Measurements from ENCODE around the gene HPCA. TPM values are rescaled to one million over a fixed set of nuclear protein-coding genes. Genes with fewer than 3 reads are reported as not detected.

The HPCA gene
- total and polyA plus RNA-seq, 2 donors (not counting 3 experiments of a cell fraction or from before 2014, with no cell fraction given), result not detected

GRCh38 chr1:32893198-32894018 lies 7.1 kb downstream of the HPCA start:
- BruUV-seq (replicated peaks), result no TSS peak
- Histone ChIP-seq H3K27me3 (ENCODE audit: control insufficient read depth in 2 of 2, insufficient read depth in 2 of 2, low read length in 2 of 2) (peaks cover 13 to 19% of the 10 kb centered on the region in 2 experiments), H3K27ac (ENCODE audit: insufficient read depth, low read depth, low read length) (no peak overlapping the region), H3K36me3 (ENCODE audit: control insufficient read depth in 2 of 2, extremely low read depth in 1 of 2, insufficient read depth in 2 of 2, low read length in 2 of 2) (no peaks in the 10 kb centered on the region), H4K20me1 (replicated peaks; ENCODE audit: control insufficient read depth, extremely low read depth, insufficient read depth, low read length) (no peaks in the 10 kb centered on the region), H3K4me2 (ENCODE audit: insufficient read depth, low read length) (peak overlapping the region; percentile 61), H3K9me1 (replicated peaks; ENCODE audit: control insufficient read depth, extremely low read depth, insufficient read depth, low read length) (no peaks in the 10 kb centered on the region), H3K9ac (replicated peaks; ENCODE audit: extremely low read depth, insufficient read depth, low read length) (no peak overlapping the region), H3K4me3 (replicated peaks in 1 of 3; ENCODE audit: insufficient read depth in 1 of 3, low read depth in 1 of 3, low read length in 3 of 3) (peak overlapping the region; percentile 16 to 35 (median 30)), H3K79me2 (ENCODE audit: control insufficient read depth, insufficient read depth, low read length) (no peaks in the 10 kb centered on the region), H3K4me1 (ENCODE audit: control insufficient read depth, extremely low read depth, insufficient read depth, low read length) (peaks cover 8% of the 10 kb centered on the region), H3K9me3 (replicated peaks; ENCODE audit: control insufficient read depth, insufficient read depth, low read length) (no peaks in the 10 kb centered on the region), H2AFZ (ENCODE audit: low read depth, low read length) (peak overlapping the region; percentile 63)
- dilution Hi-C loops (cut with MboI; ENCODE audit: extremely low pct_ligation_motif_present, low sequenced_read_pairs), result no loop called here
- intact Hi-C loops (cut with micrococcal nuclease), result no loop called here
- TF ChIP-seq EZH2 (IDR thresholded peaks at IDR 0.05; ENCODE audit: borderline replicate concordance, low read depth, low read length, severe bottlenecking) (peak; percentile 35), MYC (IDR thresholded peaks at IDR 0.05; ENCODE audit: low read depth, low read length) (no peak)
- POLR2A ChIA-PET, result no interaction called here
- FAIRE-seq, result no peak
- DNase-seq (ENCODE audit: low read depth, low spot score), result no peak
- CTCF ChIA-PET, result interaction anchor here (0.8 to 5.7 kb wide), 15 partner anchors 11 to 492 kb away, joined by 3 to 51 read pairs (median 4); no protein-coding TSS in a partner anchor

GRCh38 chr1:32894019-32894600 lies 7.8 kb downstream of the HPCA start:
- no peaks in the 10 kb centered on the region for H4K20me1 ChIP-seq (replicated peaks; ENCODE audit: control insufficient read depth, extremely low read depth, insufficient read depth, low read length)
- CTCF ChIA-PET, result interaction anchor here (1.0 to 5.7 kb wide), 2 partner anchors 13 to 17 kb away, joined by 3 to 51 read pairs; no protein-coding TSS in a partner anchor
- peaks cover 13 to 19% of the 10 kb centered on the region in 2 experiments for H3K27me3 ChIP-seq (ENCODE audit: control insufficient read depth in 2 of 2, insufficient read depth in 2 of 2, low read length in 2 of 2)
- no TSS peak for BruUV-seq (replicated peaks)
- no peak overlapping the region for H3K27ac ChIP-seq (ENCODE audit: insufficient read depth, low read depth, low read length)
- H3K9ac ChIP-seq (replicated peaks; ENCODE audit: extremely low read depth, insufficient read depth, low read length), result no peak overlapping the region
- TF ChIP-seq JUN (IDR thresholded peaks at IDR 0.05; ENCODE audit: borderline replicate concordance, insufficient read depth, insufficient read length, low read depth), result no peak
- TF ChIP-seq EZH2 (IDR thresholded peaks at IDR 0.05; ENCODE audit: borderline replicate concordance, low read depth, low read length, severe bottlenecking), result no peak
- TF ChIP-seq MYC (IDR thresholded peaks at IDR 0.05; ENCODE audit: low read depth, low read length), result no peak
- TF ChIP-seq GATA2 (IDR thresholded peaks at IDR 0.05; ENCODE audit: insufficient read depth, insufficient read length, low read depth, low read length), result no peak
- H3K4me3 ChIP-seq (replicated peaks in 1 of 3; ENCODE audit: insufficient read depth in 1 of 3, low read depth in 1 of 3, low read length in 3 of 3), result no peak overlapping the region
- H3K36me3 ChIP-seq (ENCODE audit: control insufficient read depth in 2 of 2, extremely low read depth in 1 of 2, insufficient read depth in 2 of 2, low read length in 2 of 2), result no peaks in the 10 kb centered on the region
- H3K79me2 ChIP-seq (ENCODE audit: control insufficient read depth, insufficient read depth, low read length), result no peaks in the 10 kb centered on the region
- intact Hi-C loops (cut with micrococcal nuclease) (no loop called here), dilution Hi-C loops (cut with MboI; ENCODE audit: extremely low pct_ligation_motif_present, low sequenced_read_pairs) (no loop called here)
- no peaks in the 10 kb centered on the region for H3K9me1 ChIP-seq (replicated peaks; ENCODE audit: control insufficient read depth, extremely low read depth, insufficient read depth, low read length)
- no peak for FAIRE-seq
- H2AFZ ChIP-seq (ENCODE audit: low read depth, low read length), result no peak overlapping the region
- POLR2A ChIA-PET, result no interaction called here
- H3K4me2 ChIP-seq (ENCODE audit: insufficient read depth, low read length), result no peak overlapping the region
- DNase-seq (ENCODE audit: low read depth, low spot score), result no peak
- peaks cover 8% of the 10 kb centered on the region for H3K4me1 ChIP-seq (ENCODE audit: control insufficient read depth, extremely low read depth, insufficient read depth, low read length)
- H3K9me3 ChIP-seq (replicated peaks; ENCODE audit: control insufficient read depth, insufficient read depth, low read length), result no peaks in the 10 kb centered on the region

Measured in endothelial cell of umbilical vein (primary cell).